GM21515 (cell line): ENCODE measurements around the gene SYNPO2.
A peak's percentile ranks its signal among the peaks of the same experiment; 100 is the strongest.
"Not testable (repeated sequence)": the region's sequence is repeated elsewhere in the genome, so short reads cannot be mapped to it uniquely, and the experiment has no call there.

Source experiments
- ATAC-seq: cut with Tn5 transposase; IDR thresholded peaks from one replicate; pipeline ENCODE4 v1.9.1; 2021; ENCODE audit not compliant: unreplicated experiment

The SYNPO2 gene

GRCh38 chr4:118968813-118969212 is 80.2 kb downstream of the SYNPO2 start:
- no peak for ATAC-seq

GRCh38 chr4:118969359-118969758 is 80.7 kb downstream of the SYNPO2 start:
- no peak for ATAC-seq

GRCh38 chr4:118972167-118972566 is 83.5 kb downstream of the SYNPO2 start:
- ATAC-seq, result no peak

GRCh38 chr4:118973295-118973694 is 84.6 kb downstream of the SYNPO2 start:
- ATAC-seq, result no peak

GRCh38 chr4:118974758-118975157 is 86.1 kb downstream of the SYNPO2 start:
- ATAC-seq, result no peak

GRCh38 chr4:118975449-118976192 is 87.0 kb downstream of the SYNPO2 start:
- ATAC-seq, result no peak

GRCh38 chr4:118976193-118976560 is 87.5 kb downstream of the SYNPO2 start:
- ATAC-seq, result not testable (repeated sequence)

GRCh38 chr4:118977100-118977499 is 88.4 kb downstream of the SYNPO2 start:
- ATAC-seq, result not testable (repeated sequence)

- no peak for ATAC-seq
Observed at GRCh38 chr4:118979712-118980111, 91.1 kb downstream of the SYNPO2 start.

GRCh38 chr4:118981171-118981838 is 92.7 kb downstream of the SYNPO2 start:
- ATAC-seq, result peak; percentile 9

GRCh38 chr4:118981839-118982381 is 93.3 kb downstream of the SYNPO2 start:
- ATAC-seq, result peak; percentile 85

- ATAC-seq, result no peak
Observed at GRCh38 chr4:118983293-118983692, 94.6 kb downstream of the SYNPO2 start.

GRCh38 chr4:118983831-118984230 is 95.2 kb downstream of the SYNPO2 start:
- ATAC-seq, result no peak

GRCh38 chr4:118985170-118986000 is 96.7 kb downstream of the SYNPO2 start:
- ATAC-seq, result no peak

- no peak for ATAC-seq
Observed at GRCh38 chr4:118987959-118988634, 99.4 kb downstream of the SYNPO2 start.

GRCh38 chr4:118988635-118988972 is 100.0 kb downstream of the SYNPO2 start:
- no peak for ATAC-seq

- ATAC-seq, result no peak
Observed at GRCh38 chr4:118989098-118990080, 100.7 kb downstream of the SYNPO2 start.

GRCh38 chr4:118991686-118992085 is 103.0 kb downstream of the SYNPO2 start:
- no peak for ATAC-seq

GRCh38 chr4:118992149-118992548 is 103.5 kb downstream of the SYNPO2 start:
- no peak for ATAC-seq

GRCh38 chr4:118993333-118993732 is 104.7 kb downstream of the SYNPO2 start:
- no peak for ATAC-seq
